ENCODE data around the gene LRSAM1.

The LRSAM1 gene

GRCh38 chr9:127549218-127549617 is 97.9 kb downstream of the LRSAM1 start:
- DNase-seq, result no peak

GRCh38 chr9:127549751-127550150 is 98.4 kb downstream of the LRSAM1 start:
- no peak for DNase-seq

- DNase-seq, result no peak
Measured at GRCh38 chr9:127550282-127550681, 99.0 kb downstream of the LRSAM1 start.

GRCh38 chr9:127550751-127551150 is 99.4 kb downstream of the LRSAM1 start:
- no peak for DNase-seq
